A549 (cell line): ENCODE results near the gene MOV10L1. TPM values are rescaled to one million over a fixed set of nuclear protein-coding genes. Genes with fewer than 3 reads are reported as not detected.

Experiments used
- ATAC-seq, 2 experiments: fragments of 200-7000 bp in 1 of 2; fragments of >200 bp in 1 of 2; cut with Nextera tagmentation in 1 of 2; cut with Tn5 transposase in 1 of 2; 3 replicates each; pipeline versions ENCODE4 v1.8.0 to v1.9.1; 2018 to 2020; ENCODE audit warnings: mild to moderate bottlenecking in 1 of 2, moderate library complexity in 1 of 2
- CTCF ChIA-PET: fragments of 300-600 bp; sonication (Branson Sonifier 250); formaldehyde crosslinking; extraction: SDS; loops from one replicate; lab custom pipeline; 2021; ENCODE audit warnings: antibody characterized with exemption, inconsistent platforms; lab: Yijun Ruan, JAX
- POLR2A ChIA-PET: fragments of 350-600 bp; formaldehyde crosslinking; extraction: SDS; loops from one replicate; lab custom pipeline; 2021; ENCODE audit warnings: antibody characterized with exemption, inconsistent platforms; lab: Yijun Ruan, JAX
- DNase-seq, 2 experiments: peaks; one replicate each; pipeline versions ENCODE4 v3.0.0 to v3.0.0-alpha.2; 2011 to 2016; ENCODE audit warnings: low read depth in 1 of 2, low spot score in 1 of 2
- FAIRE-seq: peaks from 2 replicates; lab custom pipeline; 2011; peaks lifted over from hg19 to GRCh38; lab: Jason Lieb, UNC
- H3K27ac ChIP-seq, 2 experiments: fragments of >200 bp; sonication (Bioruptor Twin); formaldehyde crosslinking; 3 replicates each; pipeline ENCODE4 v1.5.1; 2016 to 2017
- H3K4me1 ChIP-seq: fragments of >200 bp; sonication (Bioruptor Twin); formaldehyde crosslinking; 3 replicates; pipeline ENCODE4 v1.6.1; 2016
- H3K4me2 ChIP-seq: fragments of >200 bp; sonication (Bioruptor Twin); formaldehyde crosslinking; 3 replicates; pipeline ENCODE4 v1.6.1; 2016
- H3K4me3 ChIP-seq: fragments of >200 bp; sonication (Bioruptor Twin); formaldehyde crosslinking; 3 replicates; pipeline ENCODE4 v1.5.1; 2016
- H3K9me3 ChIP-seq: fragments of >200 bp; sonication (Bioruptor Twin); formaldehyde crosslinking; 3 replicates; pipeline ENCODE4 v1.6.1; 2016
- CHD4 ChIP-seq: fragments of 200-600 bp; sonication (generic); IDR thresholded peaks from 2 replicates; pipeline ENCODE4 v1.6.1; 2016; ENCODE audit warnings: antibody characterized with exemption, mild to moderate bottlenecking, borderline replicate concordance
- EHF ChIP-seq: fragments of 250-450 bp; sonication (Bioruptor Pico); IDR thresholded peaks from 2 replicates; pipeline ENCODE4 v1.5.0; 2020; ENCODE audit warnings: mild to moderate bottlenecking
- ELK1 ChIP-seq: fragments of 150-350 bp; IDR thresholded peaks from 2 replicates; pipeline ENCODE4 v1.6.1; 2014; ENCODE audit warnings: low read depth, mild to moderate bottlenecking, low read length
- ESRRA ChIP-seq: fragments of 150-350 bp; IDR thresholded peaks from 2 replicates; pipeline ENCODE4 v1.6.1; 2014; ENCODE audit warnings: mild to moderate bottlenecking, low read length, borderline replicate concordance
- FOSL2 ChIP-seq, 2 experiments: fragments of 450-650 bp in 1 of 2; fragments of >200 bp in 1 of 2; sonication (Bioruptor Twin) in 1 of 2; formaldehyde crosslinking; IDR thresholded peaks; 2 replicates each; pipeline versions ENCODE4 v1.5.0 to v1.6.1; 2016 to 2020; ENCODE audit warnings: mild to moderate bottlenecking in 1 of 2, moderate library complexity in 1 of 2
- GATA3 ChIP-seq: IDR thresholded peaks from 2 replicates; pipeline ENCODE4 v1.6.1; 2012; ENCODE audit warnings: borderline replicate concordance
- HDAC2 ChIP-seq: fragments of 200-600 bp; sonication (generic); IDR thresholded peaks from 2 replicates; pipeline ENCODE4 v1.6.1; 2016
- HEYL ChIP-seq: fragments of 250-450 bp; sonication (Bioruptor Pico); IDR thresholded peaks from 2 replicates; pipeline ENCODE4 v1.8.0; 2021; ENCODE audit warnings: mild to moderate bottlenecking, moderate library complexity
- HMGXB4 ChIP-seq: fragments of 250-450 bp; sonication (Bioruptor Pico); IDR thresholded peaks from 2 replicates; pipeline ENCODE4 v1.5.0; 2021; ENCODE audit warnings: mild to moderate bottlenecking, moderate library complexity, borderline replicate concordance
- HOXB13 ChIP-seq: fragments of 250-450 bp; sonication (Bioruptor Pico); IDR thresholded peaks from 2 replicates; pipeline ENCODE4 v1.5.0; 2020; ENCODE audit warnings: low read depth, mild to moderate bottlenecking, moderate library complexity
- JUNB ChIP-seq: fragments of >200 bp; sonication (Bioruptor Twin); formaldehyde crosslinking; IDR thresholded peaks from 2 replicates; pipeline ENCODE4 v1.6.1; 2016
- MAX ChIP-seq: IDR thresholded peaks from 2 replicates; pipeline ENCODE4 v1.6.1; 2012
- MAZ ChIP-seq: fragments of 150-350 bp; IDR thresholded peaks from 2 replicates; pipeline ENCODE4 v1.6.1; 2014; ENCODE audit warnings: antibody characterized with exemption, low read depth, low read length, borderline replicate concordance
- MYC ChIP-seq: IDR thresholded peaks from 2 replicates; pipeline ENCODE4 v1.6.1; 2012; ENCODE audit warnings: mild to moderate bottlenecking, inconsistent platforms, low read length, improper control_type of control experiment, borderline replicate concordance
- NPAS2 ChIP-seq: fragments of 250-450 bp; sonication (Bioruptor Pico); IDR thresholded peaks from 2 replicates; pipeline ENCODE4 v1.8.0; 2022; ENCODE audit warnings: mild to moderate bottlenecking, moderate library complexity, borderline replicate concordance
- NR3C1 ChIP-seq: fragments of >200 bp; sonication (Bioruptor Twin); formaldehyde crosslinking; IDR thresholded peaks from 3 replicates; pipeline ENCODE4 v1.6.1; 2017
- PHF8 ChIP-seq: fragments of 200-600 bp; sonication (generic); IDR thresholded peaks from 2 replicates; pipeline ENCODE4 v1.6.1; 2016; ENCODE audit warnings: low read depth, mild to moderate bottlenecking, antibody characterized with exemption, moderate library complexity, borderline replicate concordance
- SMC3 ChIP-seq: fragments of >200 bp; sonication (Bioruptor Twin); formaldehyde crosslinking; IDR thresholded peaks from 3 replicates; pipeline ENCODE4 v1.6.1; 2018; ENCODE audit warnings: inconsistent platforms
- TP53 ChIP-seq: fragments of 250-450 bp; sonication (Bioruptor Pico); IDR thresholded peaks from 2 replicates; pipeline ENCODE4 v1.5.0; 2021; ENCODE audit warnings: mild to moderate bottlenecking, moderate library complexity
- ZSCAN20 ChIP-seq: fragments of 250-450 bp; sonication (Bioruptor Pico); IDR thresholded peaks from 2 replicates; pipeline ENCODE4 v1.8.0; 2022; ENCODE audit warnings: mild to moderate bottlenecking, moderate library complexity
- WGBS: methylation state at CpG from one replicate; pipeline ENCODE4 v1.1.6; 2017; ENCODE audit errors: missing lambda C conversion rate; 5-methylcytosine and 5-hydroxymethylcytosine counted together
- polyA plus RNA-seq, 4 experiments: library from polyadenylated mRNA; depleted of rRNA in 3 of 4; stranded (reverse); fragments of >200 nt; fragmentation: RNase III in 1 of 4; extraction: RNeasy Plus Mini Kit Qiagen cat#74134 plus additional on column Dnase treatment in 1 of 4; gene quantifications; 2 replicates in 3 of 4; 3 replicates in 1 of 4; pipeline ENCODE4 v1.2.3, GENCODE V29; 2011 to 2017
- TF ChIP-seq, protein P1 (sequence below): fragments of >200 bp; sonication (Bioruptor Twin); formaldehyde crosslinking; IDR thresholded peaks from 3 replicates; pipeline ENCODE4 v1.5.1; 2016
- TF ChIP-seq, protein P2 (sequence below): fragments of 450-650 bp; IDR thresholded peaks from 2 replicates; pipeline ENCODE4 v1.6.1; 2014; ENCODE audit warnings: antibody characterized with exemption

MOV10L1 gene
- polyA plus RNA-seq, 2 of the 4 experiments (the other 2 are of a cell fraction), result 0.04 TPM

DNA sequence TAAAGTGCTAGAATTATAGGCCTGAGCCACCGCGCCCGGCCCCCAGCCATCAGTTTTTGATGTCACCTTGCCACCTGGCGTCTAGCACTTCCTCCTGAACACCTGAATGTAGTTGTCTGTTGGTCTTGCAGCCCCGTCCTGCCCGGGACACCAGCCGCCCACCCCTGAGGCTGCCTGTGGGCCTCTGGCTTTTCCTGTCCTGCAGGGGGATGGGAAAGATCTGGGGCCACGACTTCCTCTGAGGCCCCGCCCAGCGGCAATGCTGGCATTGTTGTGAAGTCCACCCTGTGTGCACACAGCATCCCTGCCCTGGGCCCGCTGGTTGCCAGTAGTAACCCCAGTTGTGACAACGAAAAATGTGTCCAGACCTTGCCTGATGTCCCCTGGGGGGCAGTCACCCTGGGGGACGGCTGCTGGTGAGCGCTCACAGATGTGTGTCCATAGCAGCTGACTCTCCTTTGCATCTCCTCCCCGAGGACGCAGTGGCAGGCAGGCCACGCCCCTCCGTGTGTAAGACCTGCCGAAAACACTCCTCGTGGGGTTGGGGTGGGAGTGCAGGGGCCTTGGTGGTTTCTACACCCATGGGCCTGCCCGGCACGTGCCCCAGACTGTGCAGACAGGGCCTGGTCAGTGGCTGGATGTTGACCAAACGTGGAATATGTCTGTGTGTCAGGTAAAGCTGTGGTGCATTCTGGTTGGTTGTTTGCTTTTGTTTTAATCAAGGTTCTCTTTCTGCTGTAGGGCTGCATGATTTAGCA is 117.8 kb downstream of the MOV10L1 start:
- POLR2A ChIA-PET, result no interaction called here
- no peak for FAIRE-seq
- CTCF ChIA-PET, result interaction anchor here (0.6 to 4.6 kb wide), 5 partner anchors 17 to 60 kb away, joined by 3 to 32 read pairs (median 4); no protein-coding TSS in a partner anchor

DNA sequence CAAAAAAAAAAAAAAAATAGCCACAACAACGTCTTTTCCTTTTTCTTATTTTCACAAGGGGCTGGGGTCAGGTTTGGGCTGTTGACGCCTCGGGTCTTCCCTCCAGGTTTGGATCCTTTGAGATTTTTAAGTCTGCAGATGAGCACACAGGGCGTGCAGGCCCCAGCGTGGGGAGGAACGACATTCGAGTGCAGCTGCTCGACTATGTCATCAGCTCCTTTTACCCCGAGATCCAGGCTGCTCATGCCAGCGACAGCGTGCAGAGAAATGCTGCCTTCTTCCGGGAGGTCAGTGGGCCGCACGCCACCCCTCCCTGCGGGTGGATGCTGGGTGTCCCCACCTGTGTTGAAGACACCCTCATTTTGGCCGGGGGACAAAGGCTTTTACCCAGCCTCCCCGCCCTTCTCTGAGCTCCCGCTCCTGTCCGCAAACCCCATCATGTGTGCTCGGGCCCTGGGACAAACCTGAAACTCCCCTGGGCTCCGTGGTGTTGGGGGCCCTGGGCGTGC is 118.7 kb downstream of the MOV10L1 start:
- ChIA-PET CTCF (interaction anchor here (0.8 to 4.6 kb wide), 5 partner anchors 19 to 65 kb away, joined by 3 to 32 read pairs (median 4); no protein-coding TSS in a partner anchor), POLR2A (interaction anchor here (0.7 kb wide), 1 partner anchor 59 kb away, joined by 5 read pairs; no protein-coding TSS in a partner anchor)
- no peak overlapping the region for H3K27ac ChIP-seq
- WGBS, result 90% methylated on average over 16 of the region's 22 CpGs
- DNase-seq (no peak), FAIRE-seq (no peak), ATAC-seq (no peak)
- TF ChIP-seq MAZ (no peak), HOXB13 (no peak), SMC3 (no peak)
- TF ChIP-seq, protein P1, sequence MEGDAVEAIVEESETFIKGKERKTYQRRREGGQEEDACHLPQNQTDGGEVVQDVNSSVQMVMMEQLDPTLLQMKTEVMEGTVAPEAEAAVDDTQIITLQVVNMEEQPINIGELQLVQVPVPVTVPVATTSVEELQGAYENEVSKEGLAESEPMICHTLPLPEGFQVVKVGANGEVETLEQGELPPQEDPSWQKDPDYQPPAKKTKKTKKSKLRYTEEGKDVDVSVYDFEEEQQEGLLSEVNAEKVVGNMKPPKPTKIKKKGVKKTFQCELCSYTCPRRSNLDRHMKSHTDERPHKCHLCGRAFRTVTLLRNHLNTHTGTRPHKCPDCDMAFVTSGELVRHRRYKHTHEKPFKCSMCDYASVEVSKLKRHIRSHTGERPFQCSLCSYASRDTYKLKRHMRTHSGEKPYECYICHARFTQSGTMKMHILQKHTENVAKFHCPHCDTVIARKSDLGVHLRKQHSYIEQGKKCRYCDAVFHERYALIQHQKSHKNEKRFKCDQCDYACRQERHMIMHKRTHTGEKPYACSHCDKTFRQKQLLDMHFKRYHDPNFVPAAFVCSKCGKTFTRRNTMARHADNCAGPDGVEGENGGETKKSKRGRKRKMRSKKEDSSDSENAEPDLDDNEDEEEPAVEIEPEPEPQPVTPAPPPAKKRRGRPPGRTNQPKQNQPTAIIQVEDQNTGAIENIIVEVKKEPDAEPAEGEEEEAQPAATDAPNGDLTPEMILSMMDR, result no peak
- H3K4me3 ChIP-seq, result no peak overlapping the region
- H3K9me3 ChIP-seq, result peaks cover under 1% of the 10 kb centered on the region; the same call in 1 of the 3 replicates
- H3K4me2 ChIP-seq, result no peak overlapping the region
- H3K4me1 ChIP-seq, result no peaks in the 10 kb centered on the region

More for the DNA sequence above, 117.8 kb downstream of the MOV10L1 start:
- H3K4me1 ChIP-seq, result no peaks in the 10 kb centered on the region
- H3K27ac ChIP-seq, result no peak overlapping the region
- 92% methylated on average over 7 of the region's 23 CpGs for WGBS
- DNase-seq (no peak), ATAC-seq (no peak)
- no peak overlapping the region for H3K4me2 ChIP-seq
- TF ChIP-seq TP53 (CRISPR knock-in tag), result no peak
- no peak for TF ChIP-seq ZSCAN20
- TF ChIP-seq CHD4, result no peak
- no peak for TF ChIP-seq EHF (CRISPR knock-in tag)
- TF ChIP-seq MAZ, result no peak
- TF ChIP-seq MAX, result no peak
- TF ChIP-seq NR3C1, result no peak
- no peak for TF ChIP-seq NPAS2
- TF ChIP-seq FOSL2 (IDR thresholded peaks at IDR 0.05), result no peak
- TF ChIP-seq FOSL2 (CRISPR knock-in tag; IDR thresholded peaks at IDR 0.05), result no peak
- TF ChIP-seq PHF8, result no peak
- TF ChIP-seq HMGXB4 (CRISPR knock-in tag), result no peak
- TF ChIP-seq GATA3, result no peak
- no peak for TF ChIP-seq ESRRA
- TF ChIP-seq JUNB, result no peak
- no peak for TF ChIP-seq ELK1
- TF ChIP-seq HEYL (CRISPR knock-in tag), result no peak
- TF ChIP-seq HDAC2, result no peak
- TF ChIP-seq, protein P2, sequence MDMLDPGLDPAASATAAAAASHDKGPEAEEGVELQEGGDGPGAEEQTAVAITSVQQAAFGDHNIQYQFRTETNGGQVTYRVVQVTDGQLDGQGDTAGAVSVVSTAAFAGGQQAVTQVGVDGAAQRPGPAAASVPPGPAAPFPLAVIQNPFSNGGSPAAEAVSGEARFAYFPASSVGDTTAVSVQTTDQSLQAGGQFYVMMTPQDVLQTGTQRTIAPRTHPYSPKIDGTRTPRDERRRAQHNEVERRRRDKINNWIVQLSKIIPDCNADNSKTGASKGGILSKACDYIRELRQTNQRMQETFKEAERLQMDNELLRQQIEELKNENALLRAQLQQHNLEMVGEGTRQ, result no peak
- no peak for TF ChIP-seq MYC
- no peak overlapping the region for H3K4me3 ChIP-seq
- peaks cover 10% of the 10 kb centered on the region; the same call in 2 of the 3 replicates for H3K9me3 ChIP-seq
